Measurements from ENCODE around the gene NES. TPM values are rescaled to one million over a fixed set of nuclear protein-coding genes. Genes with fewer than 3 reads are reported as not detected.

Gene NES
- total RNA-seq, 4 donors from 2014 or later, result 7.8 to 28.8 (median 13.5) TPM

DNA sequence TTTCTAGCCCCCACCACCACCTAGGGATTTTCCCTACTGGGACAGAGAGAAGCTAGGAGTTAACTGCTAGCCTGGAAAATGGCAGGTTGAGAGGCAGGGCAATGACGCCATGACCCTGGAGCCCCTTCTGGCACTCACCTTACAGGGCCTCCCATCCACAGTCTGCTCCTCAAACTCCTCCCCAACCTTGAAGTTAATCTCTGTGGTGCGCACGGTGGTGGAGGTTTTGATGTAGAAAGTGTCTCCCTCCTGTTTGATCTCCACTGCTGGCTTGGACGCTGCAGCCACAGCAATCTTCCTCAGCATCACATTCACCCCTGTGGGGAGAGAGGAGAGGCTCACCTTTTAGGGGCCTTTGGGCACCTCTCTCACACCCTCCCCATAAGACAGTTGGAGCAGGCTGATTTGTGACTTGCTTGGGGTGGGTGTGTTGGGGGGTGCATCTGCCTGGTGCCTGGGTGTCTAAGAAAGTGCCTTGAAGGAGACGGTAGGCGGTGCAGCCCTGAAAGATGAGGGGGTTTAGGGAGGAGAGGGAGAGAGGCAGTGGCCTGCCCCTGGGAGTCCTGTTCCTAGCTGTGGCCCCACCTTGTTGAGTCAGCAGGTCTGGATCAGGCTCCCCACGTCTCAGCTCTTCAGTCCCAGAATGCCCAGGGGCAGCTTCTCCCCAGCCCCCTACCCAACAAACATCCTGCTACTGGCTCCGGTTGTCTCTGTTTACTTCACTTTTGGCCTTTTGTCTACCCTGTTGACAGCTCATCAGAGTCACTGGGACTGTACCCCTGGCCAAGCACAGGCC is 23.7 kb upstream of the NES start:
- TF ChIP-seq, protein P1, sequence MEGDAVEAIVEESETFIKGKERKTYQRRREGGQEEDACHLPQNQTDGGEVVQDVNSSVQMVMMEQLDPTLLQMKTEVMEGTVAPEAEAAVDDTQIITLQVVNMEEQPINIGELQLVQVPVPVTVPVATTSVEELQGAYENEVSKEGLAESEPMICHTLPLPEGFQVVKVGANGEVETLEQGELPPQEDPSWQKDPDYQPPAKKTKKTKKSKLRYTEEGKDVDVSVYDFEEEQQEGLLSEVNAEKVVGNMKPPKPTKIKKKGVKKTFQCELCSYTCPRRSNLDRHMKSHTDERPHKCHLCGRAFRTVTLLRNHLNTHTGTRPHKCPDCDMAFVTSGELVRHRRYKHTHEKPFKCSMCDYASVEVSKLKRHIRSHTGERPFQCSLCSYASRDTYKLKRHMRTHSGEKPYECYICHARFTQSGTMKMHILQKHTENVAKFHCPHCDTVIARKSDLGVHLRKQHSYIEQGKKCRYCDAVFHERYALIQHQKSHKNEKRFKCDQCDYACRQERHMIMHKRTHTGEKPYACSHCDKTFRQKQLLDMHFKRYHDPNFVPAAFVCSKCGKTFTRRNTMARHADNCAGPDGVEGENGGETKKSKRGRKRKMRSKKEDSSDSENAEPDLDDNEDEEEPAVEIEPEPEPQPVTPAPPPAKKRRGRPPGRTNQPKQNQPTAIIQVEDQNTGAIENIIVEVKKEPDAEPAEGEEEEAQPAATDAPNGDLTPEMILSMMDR (IDR thresholded peaks at IDR 0.05; ENCODE audit: low read depth), result no peak

DNA sequence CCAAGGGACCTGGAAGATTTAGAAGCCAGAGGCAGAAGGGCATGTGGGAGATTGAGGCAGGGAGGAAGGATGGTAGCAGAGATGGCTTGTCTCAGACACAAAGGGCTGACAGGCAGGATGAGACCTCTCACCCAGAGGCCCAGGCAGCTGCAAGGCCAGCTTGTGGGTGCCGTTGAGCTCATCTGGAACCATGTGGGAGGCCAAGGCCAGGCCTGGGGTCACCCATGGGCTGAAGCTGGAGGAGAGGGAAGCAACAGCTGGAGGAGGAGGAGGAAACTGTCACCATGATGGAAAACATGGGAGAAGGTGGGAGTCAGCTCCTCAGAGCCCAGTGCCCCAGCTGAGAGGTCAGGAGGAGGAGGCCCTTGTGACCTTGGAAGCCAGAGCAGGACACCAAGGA is 21.8 kb upstream of the NES start:
- TF ChIP-seq, protein P1 (IDR thresholded peaks at IDR 0.05; ENCODE audit: low read depth), result no peak

DNA sequence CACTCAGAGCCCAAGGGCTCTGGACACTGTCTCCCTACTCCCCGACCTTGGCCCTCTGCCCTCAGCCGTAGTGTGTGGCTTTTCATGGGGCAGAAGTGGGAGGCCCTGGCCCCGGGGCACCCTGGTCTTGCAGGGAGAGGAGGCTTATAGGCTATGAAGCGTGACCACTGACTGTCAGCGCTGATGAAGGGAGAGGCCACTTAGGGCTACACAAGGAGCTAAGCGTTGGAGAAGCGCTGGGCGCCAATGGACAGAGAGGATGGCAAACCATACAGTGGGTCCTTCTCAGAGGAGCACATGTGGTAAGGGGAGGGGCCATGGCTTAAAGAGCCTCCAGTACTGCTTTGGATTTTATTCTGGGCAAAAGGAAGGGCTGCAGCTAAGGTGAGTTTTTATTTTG is 20.3 kb upstream of the NES start:
- TF ChIP-seq, protein P1 (IDR thresholded peaks at IDR 0.05; ENCODE audit: low read depth), result no peak

DNA sequence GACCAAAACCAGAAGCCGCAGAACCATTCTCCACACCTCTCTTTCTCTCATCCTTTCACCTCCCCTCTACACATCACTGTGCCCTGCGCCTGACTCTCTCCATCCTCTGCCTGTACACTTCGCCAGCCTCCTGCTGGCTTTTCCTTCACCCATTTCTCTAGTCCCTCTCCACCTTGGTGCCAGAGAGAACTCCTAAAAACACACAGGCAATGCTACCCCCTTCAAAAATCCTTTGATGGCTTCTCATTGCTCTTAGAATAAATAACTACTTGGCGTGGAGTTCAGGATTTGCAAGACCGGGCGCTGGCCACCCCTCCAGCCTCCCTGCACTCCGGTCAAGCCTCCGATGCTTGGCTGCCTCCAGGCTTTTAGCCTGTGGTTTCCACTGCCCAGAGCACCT is 19.5 kb upstream of the NES start:
- TF ChIP-seq, protein P1 (IDR thresholded peaks at IDR 0.05; ENCODE audit: low read depth), result no peak

DNA sequence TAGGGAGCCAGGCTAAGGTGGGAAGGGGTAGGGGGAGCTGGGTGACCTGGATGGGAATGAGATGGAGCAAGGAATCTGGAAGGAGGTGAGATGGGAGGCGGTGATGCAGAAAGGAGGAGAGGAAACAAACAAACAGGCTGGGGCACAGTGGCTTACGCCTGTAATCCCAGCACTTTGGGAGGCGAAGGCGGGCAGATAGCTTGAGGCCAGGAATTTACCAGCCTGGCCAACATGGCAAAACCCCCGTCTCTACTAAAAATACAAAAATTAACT is 17.4 kb upstream of the NES start:
- TF ChIP-seq, protein P1 (IDR thresholded peaks at IDR 0.05; ENCODE audit: low read depth), result no peak

DNA sequence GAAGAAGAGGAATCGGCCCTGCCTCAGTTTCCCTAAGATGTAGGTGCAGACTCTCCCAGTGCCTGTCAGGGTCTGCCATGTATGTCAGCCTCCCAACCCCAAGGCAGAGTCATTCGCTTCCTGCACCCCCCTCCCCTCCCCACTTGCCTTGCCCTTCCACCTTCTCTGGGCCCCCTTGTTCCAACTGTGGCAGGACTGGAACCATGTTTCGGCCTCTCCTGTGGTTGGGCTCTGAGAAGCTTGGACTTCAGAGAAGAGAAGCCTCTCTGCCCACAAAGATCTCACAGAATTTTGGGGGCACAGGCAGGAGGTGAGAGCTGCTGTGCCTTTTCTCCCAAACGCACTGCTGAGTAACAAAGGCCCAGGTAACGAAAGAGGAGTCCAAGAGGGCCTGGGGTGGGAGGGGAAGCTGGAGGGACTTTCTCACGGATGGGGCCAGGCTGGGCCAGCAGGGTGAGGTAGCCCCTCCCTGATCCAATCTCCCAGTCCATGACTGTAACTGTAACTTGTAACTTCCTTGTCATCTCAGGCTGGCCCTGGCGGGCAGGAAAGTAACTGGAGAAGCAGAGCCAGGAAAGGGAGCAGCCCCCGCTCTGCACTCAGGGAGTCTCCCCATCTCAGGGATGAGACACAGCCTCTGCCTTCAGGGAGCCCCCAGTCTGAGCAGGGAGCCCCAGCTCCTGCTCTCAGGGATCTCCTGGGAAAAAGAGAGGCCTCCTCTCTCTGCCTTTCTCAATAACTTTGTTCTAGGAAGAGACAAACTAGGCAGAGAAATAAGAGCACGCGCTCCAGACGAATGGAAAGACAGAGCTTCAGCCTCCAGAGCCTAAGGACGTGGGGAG is 16.9 kb upstream of the NES start:
- TF ChIP-seq, protein P1 (IDR thresholded peaks at IDR 0.05; ENCODE audit: low read depth), result no peak
